ENCODE results near the gene SIDT2.
A peak's percentile ranks its signal among the peaks of the same experiment; 100 is the strongest.

SIDT2 gene

DNA sequence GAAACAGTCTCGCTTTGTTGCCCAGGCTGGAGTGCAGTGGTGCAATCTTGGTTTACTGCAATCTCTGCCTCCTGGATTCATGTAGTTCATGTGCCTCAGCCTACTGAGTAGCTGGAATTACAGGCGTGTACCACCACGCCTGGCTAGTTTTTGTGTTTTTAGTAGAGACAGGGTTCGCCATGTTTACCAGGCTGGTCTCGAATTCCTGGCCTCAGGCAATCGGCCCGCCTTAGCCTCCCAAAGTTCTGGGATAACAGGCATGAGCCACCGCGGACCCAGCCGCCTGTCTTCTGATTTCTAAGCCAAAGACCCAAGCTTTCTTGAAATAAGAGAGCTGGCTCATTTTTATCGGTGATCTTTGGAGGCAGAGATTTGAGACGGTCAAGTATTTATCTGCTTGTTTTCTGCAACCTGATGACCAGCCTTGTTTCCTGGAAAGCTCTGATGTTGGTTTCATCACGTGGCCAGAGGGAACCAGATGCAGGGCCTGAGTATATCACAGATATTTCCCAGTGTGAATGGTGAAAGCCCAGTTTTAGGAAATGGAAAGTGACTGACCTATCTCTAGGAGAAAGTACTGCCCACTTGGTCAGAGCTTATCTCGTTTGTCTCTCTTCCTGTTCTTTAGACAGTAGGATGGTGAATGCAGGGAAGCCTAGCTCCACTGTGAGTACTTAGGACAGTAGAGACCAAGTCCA is 5.7 kb upstream of the SIDT2 start:
- 0 out of 2 replicates have a peak overlapping the region, but pooled peaks have one; percentile 12 for H3K27ac ChIP-seq (ENCODE audit: low read depth, low read length)
- H3K9ac ChIP-seq (ENCODE audit: low read depth, low read length) = peak overlapping the region; percentile 19; the same call in 1 of the 2 replicates
- H3K27me3 ChIP-seq (ENCODE audit: insufficient read depth, low read length) = no peaks in the 10 kb centered on the region
- WGBS = 93% methylated on average over 14 of the region's 14 CpGs
- no peak overlapping the region for H3K4me3 ChIP-seq (ENCODE audit: low read length)
- H3K4me1 ChIP-seq (ENCODE audit: insufficient read depth, low read length) = peaks cover 35% of the 10 kb centered on the region; the same call in 1 of the 2 replicates
- peaks cover 55% of the 10 kb centered on the region for H3K36me3 ChIP-seq (ENCODE audit: insufficient read depth, low read length)
- H3K9me3 ChIP-seq (ENCODE audit: insufficient read depth, low read depth, low read length) = no peaks in the 10 kb centered on the region

- Histone ChIP-seq H3K9ac (ENCODE audit: low read depth, low read length) (no peak overlapping the region), H3K9me3 (ENCODE audit: insufficient read depth, low read depth, low read length) (no peaks in the 10 kb centered on the region), H3K27me3 (ENCODE audit: insufficient read depth, low read length) (no peaks in the 10 kb centered on the region), H3K36me3 (ENCODE audit: insufficient read depth, low read length) (peaks cover 34% of the 10 kb centered on the region), H3K4me1 (ENCODE audit: insufficient read depth, low read length) (peaks cover 39% of the 10 kb centered on the region; the same call in 1 of the 2 replicates), H3K4me3 (ENCODE audit: low read length) (no peak overlapping the region), H3K27ac (ENCODE audit: low read depth, low read length) (no peak overlapping the region)
- WGBS = 81% methylated on average over 7 of the region's 7 CpGs
These were observed 3.4 kb upstream of the SIDT2 start for GRCh38 chr11:117175104-117175503.

DNA sequence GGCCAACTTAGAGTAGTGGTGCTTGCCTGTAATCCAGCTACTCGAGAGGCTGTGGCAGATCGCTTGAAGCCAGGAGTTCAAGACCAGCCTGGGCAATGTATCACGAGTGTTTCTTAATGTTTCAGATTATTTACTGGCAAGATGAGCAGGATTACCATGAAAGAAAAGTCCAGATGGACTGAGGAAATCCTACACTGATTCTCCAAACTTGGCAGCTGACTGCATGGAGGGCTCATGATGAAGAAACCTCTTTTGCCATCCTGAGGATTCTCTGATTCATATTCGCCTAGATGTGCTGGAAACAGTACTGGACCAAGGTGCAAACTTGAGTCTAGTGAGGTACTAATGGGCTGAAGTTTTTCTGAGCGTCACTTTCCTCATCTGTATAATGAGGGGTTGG is 2.8 kb upstream of the SIDT2 start:
- Histone ChIP-seq H3K9ac (ENCODE audit: low read depth, low read length) (no peak overlapping the region), H3K36me3 (ENCODE audit: insufficient read depth, low read length) (peaks cover 27% of the 10 kb centered on the region), H3K9me3 (ENCODE audit: insufficient read depth, low read depth, low read length) (no peaks in the 10 kb centered on the region), H3K27ac (ENCODE audit: low read depth, low read length) (no peak overlapping the region), H3K4me3 (ENCODE audit: low read length) (no peak overlapping the region), H3K27me3 (ENCODE audit: insufficient read depth, low read length) (no peaks in the 10 kb centered on the region), H3K4me1 (ENCODE audit: insufficient read depth, low read length) (peaks cover 40% of the 10 kb centered on the region; the same call in 1 of the 2 replicates)
- WGBS = 91% methylated on average over 5 of the region's 5 CpGs

DNA sequence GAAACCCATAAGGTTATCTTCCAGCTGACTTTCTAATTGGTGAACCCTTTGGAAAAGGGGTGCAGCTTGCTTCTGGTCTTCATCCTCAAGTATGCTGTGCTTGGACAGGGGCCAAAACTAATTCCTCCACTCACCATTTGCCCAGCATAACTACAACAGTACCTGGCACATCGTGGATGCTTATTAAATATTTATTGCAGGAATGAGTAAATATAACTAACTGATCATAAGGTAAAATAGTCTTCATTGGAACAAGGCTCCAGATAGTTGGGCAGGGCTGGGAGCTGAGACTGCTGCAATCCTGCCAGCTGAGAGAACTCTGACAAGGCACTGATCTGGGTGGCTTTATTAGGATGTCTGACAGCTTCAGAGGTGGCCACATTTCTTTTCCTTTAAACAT is 2.4 kb upstream of the SIDT2 start:
- Histone ChIP-seq H3K4me3 (ENCODE audit: low read length) (no peak overlapping the region), H3K9me3 (ENCODE audit: insufficient read depth, low read depth, low read length) (no peaks in the 10 kb centered on the region), H3K36me3 (ENCODE audit: insufficient read depth, low read length) (peaks cover 23% of the 10 kb centered on the region), H3K9ac (ENCODE audit: low read depth, low read length) (no peak overlapping the region), H3K27me3 (ENCODE audit: insufficient read depth, low read length) (no peaks in the 10 kb centered on the region), H3K4me1 (ENCODE audit: insufficient read depth, low read length) (peaks cover 36% of the 10 kb centered on the region; the same call in 1 of the 2 replicates), H3K27ac (ENCODE audit: low read depth, low read length) (no peak overlapping the region)
- no CpG with 5 or more reads among the region's 1 CpG for WGBS

DNA sequence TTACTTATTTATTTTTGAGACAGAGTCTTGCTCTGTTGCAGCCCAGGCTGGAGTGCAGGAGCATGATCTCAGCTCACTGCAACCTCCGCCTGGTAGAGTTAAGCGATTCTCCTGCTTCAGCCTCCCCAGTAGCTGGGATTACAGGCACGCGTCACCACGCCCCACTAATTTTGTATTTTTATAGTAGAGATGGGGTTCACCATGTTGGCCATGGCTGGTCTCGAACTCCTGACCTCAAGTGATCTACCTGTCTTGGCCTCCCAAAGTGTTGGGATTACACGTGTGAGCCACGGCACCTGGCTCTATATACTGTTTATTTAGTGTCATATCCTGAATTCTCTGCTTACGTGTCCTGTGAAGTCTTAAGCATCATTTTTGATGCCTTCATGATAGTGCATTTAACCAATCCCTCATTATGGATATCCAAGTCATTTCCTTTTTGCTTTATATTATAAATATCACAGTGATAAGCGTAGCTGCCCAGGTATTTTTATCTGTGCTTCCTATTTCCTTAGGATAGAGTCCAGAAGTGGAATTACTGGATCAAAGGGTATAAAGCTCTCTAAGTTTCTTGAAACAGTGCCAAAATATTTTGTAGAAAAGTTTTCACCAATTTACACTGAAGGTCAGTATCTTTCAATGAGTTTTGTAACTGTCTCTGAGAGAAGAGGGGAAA is 871 bp upstream of the SIDT2 start:
- peaks cover 16% of the 10 kb centered on the region for H3K36me3 ChIP-seq (ENCODE audit: insufficient read depth, low read length)
- peaks cover 22% of the 10 kb centered on the region; the same call in 1 of the 2 replicates for H3K4me1 ChIP-seq (ENCODE audit: insufficient read depth, low read length)
- H3K27me3 ChIP-seq (ENCODE audit: insufficient read depth, low read length) = no peaks in the 10 kb centered on the region
- peak overlapping the region; percentile 75; the same call in 1 of the 2 replicates for H3K27ac ChIP-seq (ENCODE audit: low read depth, low read length)
- no peaks in the 10 kb centered on the region for H3K9me3 ChIP-seq (ENCODE audit: insufficient read depth, low read depth, low read length)
- H3K9ac ChIP-seq (ENCODE audit: low read depth, low read length) = peak overlapping the region; percentile 44; the same call in 1 of the 2 replicates
- 94% methylated on average over 10 of the region's 10 CpGs for WGBS
- peak overlapping the region; percentile 90 for H3K4me3 ChIP-seq (ENCODE audit: low read length)

DNA sequence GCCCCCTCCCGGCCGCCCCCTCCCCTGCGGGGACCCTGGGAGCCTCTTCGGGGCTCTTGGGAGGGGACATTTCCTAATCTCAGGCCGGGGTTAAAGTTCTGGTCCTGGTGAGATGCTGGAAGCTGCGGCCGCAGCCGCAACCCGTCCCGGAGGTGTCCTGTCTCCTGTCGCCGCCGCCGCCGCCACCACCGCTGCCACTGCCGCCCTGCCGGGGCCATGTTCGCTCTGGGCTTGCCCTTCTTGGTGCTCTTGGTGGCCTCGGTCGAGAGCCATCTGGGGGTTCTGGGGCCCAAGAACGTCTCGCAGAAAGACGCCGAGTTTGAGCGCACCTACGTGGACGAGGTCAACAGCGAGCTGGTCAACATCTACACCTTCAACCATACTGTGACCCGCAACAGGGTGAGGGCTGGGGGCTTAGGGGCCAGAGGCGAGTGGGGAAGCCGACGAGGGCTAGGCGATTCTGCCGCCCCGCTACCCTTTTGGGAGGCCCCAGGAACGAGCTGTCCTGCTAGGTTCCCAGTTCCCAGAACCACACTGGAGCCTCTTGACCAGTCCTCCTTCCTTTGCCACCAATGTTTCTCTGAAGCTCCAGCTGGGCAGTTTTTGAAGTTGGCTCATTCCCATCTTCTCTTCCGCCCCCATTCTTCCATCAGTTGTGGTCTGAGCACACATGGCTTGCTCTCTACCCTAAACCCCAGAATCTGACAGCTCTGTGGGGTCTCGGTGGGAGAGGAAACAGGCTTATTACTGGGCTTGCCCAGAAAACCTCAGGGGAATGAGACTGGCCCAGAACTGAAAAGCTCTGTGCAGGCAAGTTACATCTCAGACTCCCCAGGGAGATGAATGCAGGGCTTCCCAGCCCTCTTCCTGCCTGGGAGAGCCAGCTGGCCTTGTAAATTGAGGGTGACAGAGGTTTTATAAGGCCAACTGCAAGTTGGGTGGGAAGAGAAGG is 781 bp downstream of the SIDT2 start:
- Histone ChIP-seq H3K9me3 (ENCODE audit: insufficient read depth, low read depth, low read length) (no peaks in the 10 kb centered on the region), H3K27ac (ENCODE audit: low read depth, low read length) (peak overlapping the region; percentile 79; the same call in 1 of the 2 replicates), H3K9ac (ENCODE audit: low read depth, low read length) (peak overlapping the region; percentile 73), H3K36me3 (ENCODE audit: insufficient read depth, low read length) (peaks cover 14% of the 10 kb centered on the region), H3K4me1 (ENCODE audit: insufficient read depth, low read length) (peaks cover 16% of the 10 kb centered on the region; the same call in 1 of the 2 replicates), H3K27me3 (ENCODE audit: insufficient read depth, low read length) (no peaks in the 10 kb centered on the region), H3K4me3 (ENCODE audit: low read length) (peak overlapping the region; percentile 90)
- 3% methylated on average over 36 of the region's 39 CpGs for WGBS

GRCh38 chr11:117180020-117180419 is 1.5 kb downstream of the SIDT2 start:
- peak overlapping the region; percentile 90 for H3K4me3 ChIP-seq (ENCODE audit: low read length)
- H3K36me3 ChIP-seq (ENCODE audit: insufficient read depth, low read length) = peaks cover 14% of the 10 kb centered on the region
- no peaks in the 10 kb centered on the region for H3K9me3 ChIP-seq (ENCODE audit: insufficient read depth, low read depth, low read length)
- H3K27ac ChIP-seq (ENCODE audit: low read depth, low read length) = no peak overlapping the region
- no peak overlapping the region; the same call in 1 of the 2 replicates for H3K9ac ChIP-seq (ENCODE audit: low read depth, low read length)
- WGBS = 54% methylated on average over 4 of the region's 4 CpGs
- H3K27me3 ChIP-seq (ENCODE audit: insufficient read depth, low read length) = no peaks in the 10 kb centered on the region
- H3K4me1 ChIP-seq (ENCODE audit: insufficient read depth, low read length) = peaks cover 16% of the 10 kb centered on the region; the same call in 1 of the 2 replicates

- peaks cover 14% of the 10 kb centered on the region for H3K36me3 ChIP-seq (ENCODE audit: insufficient read depth, low read length)
- H3K9me3 ChIP-seq (ENCODE audit: insufficient read depth, low read depth, low read length) = no peaks in the 10 kb centered on the region
- H3K27ac ChIP-seq (ENCODE audit: low read depth, low read length) = no peak overlapping the region
- peaks cover 16% of the 10 kb centered on the region; the same call in 1 of the 2 replicates for H3K4me1 ChIP-seq (ENCODE audit: insufficient read depth, low read length)
- no peak overlapping the region for H3K9ac ChIP-seq (ENCODE audit: low read depth, low read length)
- no peaks in the 10 kb centered on the region for H3K27me3 ChIP-seq (ENCODE audit: insufficient read depth, low read length)
- no peak overlapping the region for H3K4me3 ChIP-seq (ENCODE audit: low read length)
- WGBS = 55% methylated on average over 22 of the region's 22 CpGs
These were observed 2.4 kb downstream of the SIDT2 start for GRCh38 chr11:117180661-117181585.

- Histone ChIP-seq H3K27ac (ENCODE audit: low read depth, low read length) (no peak overlapping the region), H3K27me3 (ENCODE audit: insufficient read depth, low read length) (no peaks in the 10 kb centered on the region), H3K4me3 (ENCODE audit: low read length) (no peak overlapping the region), H3K9ac (ENCODE audit: low read depth, low read length) (no peak overlapping the region), H3K4me1 (ENCODE audit: insufficient read depth, low read length) (peaks cover 16% of the 10 kb centered on the region; the same call in 1 of the 2 replicates), H3K9me3 (ENCODE audit: insufficient read depth, low read depth, low read length) (no peaks in the 10 kb centered on the region), H3K36me3 (ENCODE audit: insufficient read depth, low read length) (peaks cover 10% of the 10 kb centered on the region)
- 95% methylated on average over 22 of the region's 22 CpGs for WGBS
These were observed 3.3 kb downstream of the SIDT2 start for GRCh38 chr11:117181586-117182550.

Measured in HUES64 (cell line).